HG02884 (cell line): ENCODE data around the gene NCAPD3.
"Not testable (repeated sequence)": the region's sequence is repeated elsewhere in the genome, so short reads cannot be mapped to it uniquely, and the experiment has no call there.

Experiments
- ATAC-seq: cut with Tn5 transposase; IDR thresholded peaks from one replicate; pipeline ENCODE4 v1.9.1; 2021; ENCODE audit warnings: mild to moderate bottlenecking, moderate library complexity; ENCODE audit not compliant: unreplicated experiment

The NCAPD3 gene

GRCh38 chr11:134139303-134139872 is 84.4 kb downstream of the NCAPD3 start:
- no peak for ATAC-seq

- ATAC-seq = no peak
These were observed 85.4 kb downstream of the NCAPD3 start for GRCh38 chr11:134138376-134138775.

DNA sequence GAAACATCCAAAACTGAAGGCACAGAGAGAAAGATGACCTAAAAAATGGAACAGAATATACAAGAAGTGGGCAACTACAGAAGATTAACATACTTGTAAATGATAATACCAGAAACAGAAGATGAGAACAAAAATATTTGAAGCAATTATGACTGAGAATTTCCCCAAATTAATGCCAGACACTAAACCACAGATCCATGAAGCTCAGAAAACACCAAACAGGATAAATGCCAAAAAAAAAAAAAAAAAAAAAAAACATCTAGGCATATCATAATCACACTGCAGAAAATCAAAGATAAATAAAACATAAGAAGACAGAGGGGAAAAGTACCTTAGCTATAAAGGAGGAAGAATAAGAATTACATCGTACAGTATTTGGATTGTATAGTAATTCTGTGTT is 89.6 kb downstream of the NCAPD3 start:
- no peak for ATAC-seq

DNA sequence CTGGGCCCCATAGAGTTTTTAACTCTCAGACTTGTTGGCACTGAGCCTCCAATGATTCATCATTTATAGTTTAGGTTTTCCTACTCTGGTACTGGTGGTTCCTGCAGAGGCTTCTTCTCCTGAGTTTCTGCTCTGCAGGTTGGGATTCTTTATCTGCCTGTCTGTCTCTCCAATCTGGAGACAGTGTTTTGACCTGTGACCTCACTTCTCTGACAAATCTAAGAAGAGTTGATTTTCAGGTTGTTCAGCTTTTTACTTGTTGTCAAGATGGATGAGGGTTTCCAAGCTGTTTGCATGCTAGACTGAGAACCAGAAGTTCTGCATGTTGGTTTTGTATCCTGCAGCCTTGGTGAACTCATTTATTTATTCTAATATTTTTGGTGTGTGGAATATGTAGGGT is 91.0 kb downstream of the NCAPD3 start:
- ATAC-seq = no peak

- ATAC-seq = no peak
These were observed 92.0 kb downstream of the NCAPD3 start for GRCh38 chr11:134131628-134132244.

GRCh38 chr11:134126217-134126822 is 97.4 kb downstream of the NCAPD3 start:
- ATAC-seq = no peak

DNA sequence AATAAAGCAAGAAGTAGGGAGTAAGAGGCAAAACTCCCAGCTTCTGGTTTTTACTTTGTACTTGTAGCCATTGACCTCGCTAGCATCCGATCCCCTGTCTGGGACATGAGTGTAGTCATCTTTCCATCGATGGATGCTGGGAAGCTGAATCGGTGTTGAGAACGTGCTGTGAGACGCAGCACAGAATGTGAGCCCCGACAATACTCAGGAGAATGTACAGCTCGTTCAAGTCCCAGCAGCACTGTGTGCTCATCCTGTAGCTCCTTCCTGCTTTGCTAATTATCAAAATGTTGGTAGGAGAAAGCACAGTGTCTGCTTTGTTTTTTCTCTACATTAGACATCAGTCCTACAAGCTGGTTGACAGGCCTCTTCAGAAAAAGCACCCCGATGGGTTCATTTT is 98.3 kb downstream of the NCAPD3 start:
- ATAC-seq = no peak

- no peak for ATAC-seq
These were observed 98.9 kb downstream of the NCAPD3 start for GRCh38 chr11:134124660-134125451.

GRCh38 chr11:134120921-134121526 is 102.7 kb downstream of the NCAPD3 start:
- no peak for ATAC-seq

- ATAC-seq = no peak
These were observed 103.5 kb downstream of the NCAPD3 start for GRCh38 chr11:134120143-134120850.

GRCh38 chr11:134119094-134119493 is 104.7 kb downstream of the NCAPD3 start:
- no peak for ATAC-seq

- ATAC-seq = no peak
These were observed 105.8 kb downstream of the NCAPD3 start for GRCh38 chr11:134118006-134118405.

DNA sequence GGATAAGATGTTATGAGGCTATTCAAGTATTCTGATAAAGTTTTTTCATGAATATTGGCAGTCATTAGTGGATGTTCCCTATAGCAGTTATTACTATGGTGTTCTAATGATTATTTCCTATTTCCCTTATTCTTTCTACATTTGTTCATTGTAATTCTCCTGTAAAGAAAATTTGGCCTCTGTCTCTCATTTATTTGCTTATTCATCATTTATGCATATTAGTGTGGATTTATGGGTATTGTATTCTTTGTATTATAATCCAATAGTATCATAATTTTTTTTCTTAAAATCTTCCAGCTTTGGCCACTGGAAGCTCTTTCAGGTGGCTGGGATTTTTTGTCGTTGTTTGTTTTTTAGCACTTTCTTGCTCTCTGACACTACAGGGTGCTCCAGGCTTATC is 107.6 kb downstream of the NCAPD3 start:
- no peak for ATAC-seq

DNA sequence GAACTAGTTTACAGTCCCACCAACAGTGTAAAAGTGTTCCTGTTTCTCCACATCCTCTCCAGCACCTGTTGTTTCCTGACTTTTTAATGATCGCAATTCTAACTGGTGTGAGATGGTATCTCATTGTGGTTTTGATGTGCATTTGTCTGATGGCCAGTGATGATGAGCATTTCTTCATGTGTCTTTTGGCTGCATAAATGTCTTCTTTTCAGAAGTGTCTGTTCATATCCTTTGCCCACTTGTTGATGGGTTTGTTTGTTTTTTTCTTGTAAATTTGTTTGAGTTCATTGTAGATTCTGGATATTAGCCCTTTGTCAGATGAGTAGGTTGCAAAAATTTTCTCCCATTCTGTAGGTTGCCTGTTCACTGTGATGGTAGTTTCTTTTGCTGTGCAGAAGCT is 110.0 kb downstream of the NCAPD3 start:
- not testable (repeated sequence) for ATAC-seq

DNA sequence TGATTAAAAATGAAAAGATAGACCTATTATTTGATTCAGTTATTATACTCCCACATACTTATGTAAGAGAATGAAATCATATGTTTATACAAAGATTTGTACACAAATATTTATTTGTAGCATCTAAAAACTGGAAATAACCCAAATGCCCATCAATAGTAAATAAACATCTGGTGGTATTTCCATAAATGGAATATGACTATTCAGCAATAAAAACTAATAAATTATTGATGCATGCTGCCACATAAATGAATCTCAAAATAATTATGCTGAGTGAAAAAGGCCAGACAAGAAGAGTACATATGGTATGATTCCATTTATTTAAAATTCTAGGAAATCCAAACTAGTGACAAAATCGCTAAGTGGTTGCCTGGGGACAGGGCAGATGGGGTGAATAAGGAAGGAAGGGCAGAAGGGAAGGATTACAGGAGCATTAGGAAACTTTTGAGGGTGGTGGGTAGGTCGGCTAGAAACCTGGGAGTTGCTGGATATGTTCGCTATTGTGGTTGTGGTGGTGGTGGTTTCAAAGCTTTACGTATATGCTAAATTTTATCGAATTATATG is 113.4 kb downstream of the NCAPD3 start:
- ATAC-seq = no peak
